ENCODE data around the gene CDC27. TPM values are rescaled to one million over a fixed set of nuclear protein-coding genes. Genes with fewer than 3 reads are reported as not detected.
"Not testable (repeated sequence)": the region's sequence is repeated elsewhere in the genome, so short reads cannot be mapped to it uniquely, and the experiment has no call there.

Gene CDC27
- total and polyA plus RNA-seq, 2 of the 4 experiments (the other 2 are of a cell fraction): 47.7 to 190 TPM

DNA sequence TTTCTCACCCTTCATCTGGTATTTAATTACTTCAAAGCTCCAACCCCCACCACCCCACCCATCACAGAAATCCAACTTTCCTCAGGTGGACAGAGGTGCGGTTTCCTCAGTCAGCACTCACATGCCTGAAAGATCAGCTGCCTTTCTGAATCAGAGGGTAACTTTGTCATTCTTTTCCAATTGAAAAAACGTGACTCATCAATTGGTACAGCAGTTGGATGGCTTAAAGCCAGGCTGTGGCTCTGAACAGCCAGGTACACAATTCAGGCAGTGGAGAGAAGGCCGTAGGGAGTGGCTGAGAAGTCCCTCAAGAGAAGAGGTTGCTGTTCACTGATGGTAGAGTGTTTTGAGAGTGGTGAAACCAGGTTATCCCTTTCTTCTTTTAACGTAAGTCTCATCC, 118.8 kb downstream of the CDC27 start:
- H3K4me3 ChIP-seq (ENCODE audit: insufficient read depth, low read depth, low read length); H2BK15ac ChIP-seq (ENCODE audit: low read depth, low read length); ATAC-seq (ENCODE audit: low read depth); H3K23ac ChIP-seq (ENCODE audit: low read depth, low read length); H2AK9ac ChIP-seq (replicated peaks; ENCODE audit: low read depth, low read length, poor library complexity); H3K27ac ChIP-seq (ENCODE audit: insufficient read depth, low read length); H2AFZ ChIP-seq (replicated peaks; ENCODE audit: low read length, poor library complexity); H3K14ac ChIP-seq (replicated peaks; ENCODE audit: low read depth, low read length); H3K36me3 ChIP-seq (ENCODE audit: control insufficient read depth, insufficient read depth, low read length); H4K20me1 ChIP-seq (ENCODE audit: insufficient read depth, low read length); H3K27me3 ChIP-seq (ENCODE audit: control insufficient read depth, insufficient read depth, low read length); H3K9me3 ChIP-seq (ENCODE audit: control insufficient read depth, insufficient read depth, low read length); intact Hi-C loops (cut with micrococcal nuclease); H3K56ac ChIP-seq (ENCODE audit: extremely low read depth, insufficient read depth, low read length); H3K9me1 ChIP-seq (ENCODE audit: insufficient read depth, low read length); H3K4me2 ChIP-seq (ENCODE audit: low read depth, low read length); H2AK5ac ChIP-seq (ENCODE audit: low read depth, low read length); H3K9ac ChIP-seq (ENCODE audit: low read depth, low read length); BruUV-seq (replicated peaks); H3K4me1 ChIP-seq (ENCODE audit: control insufficient read depth, insufficient read depth, low read length); POLR2A ChIA-PET (ENCODE audit: unreplicated experiment); in situ Hi-C loops (cut with MboI; ENCODE audit: low sequenced_read_pairs); dilution Hi-C loops (cut with HindIII; ENCODE audit: low sequenced_read_pairs, unreplicated experiment); H3K4ac ChIP-seq (ENCODE audit: low read depth, low read length); H3K18ac ChIP-seq (ENCODE audit: low read depth, low read length); H4K5ac ChIP-seq (ENCODE audit: low read depth, low read length); H4K91ac ChIP-seq (ENCODE audit: insufficient read depth, low read depth, low read length); H2BK5ac ChIP-seq (ENCODE audit: low read depth, low read length, poor library complexity, severe bottlenecking); H2BK20ac ChIP-seq (ENCODE audit: low read depth, low read length); H2BK120ac ChIP-seq (ENCODE audit: low read depth, low read length); CTCF ChIA-PET; H4K8ac ChIP-seq (ENCODE audit: low read depth in 2 of 2, low read length in 2 of 2): not testable (repeated sequence)
- peak; percentile 52 for DNase-seq
- TF ChIP-seq, protein P1, sequence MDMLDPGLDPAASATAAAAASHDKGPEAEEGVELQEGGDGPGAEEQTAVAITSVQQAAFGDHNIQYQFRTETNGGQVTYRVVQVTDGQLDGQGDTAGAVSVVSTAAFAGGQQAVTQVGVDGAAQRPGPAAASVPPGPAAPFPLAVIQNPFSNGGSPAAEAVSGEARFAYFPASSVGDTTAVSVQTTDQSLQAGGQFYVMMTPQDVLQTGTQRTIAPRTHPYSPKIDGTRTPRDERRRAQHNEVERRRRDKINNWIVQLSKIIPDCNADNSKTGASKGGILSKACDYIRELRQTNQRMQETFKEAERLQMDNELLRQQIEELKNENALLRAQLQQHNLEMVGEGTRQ (IDR thresholded peaks at IDR 0.05; ENCODE audit: low read depth, low read length): peak; percentile 36; the same call in 1 of the 2 replicates
- TF ChIP-seq NFE2L2 (IDR thresholded peaks at IDR 0.05; ENCODE audit: low read depth, low read length): peak; percentile 14; the same call in 1 of the 2 replicates
- WGBS, 2 experiments (ENCODE audit: extremely low coverage in 2 of 2, insufficient read length in 1 of 2): 71% methylated on average over 1 of the region's 4 CpGs; no CpG with 5 or more reads in 1 of the 2 experiments
- peaks cover 8 to 41% of the 10 kb centered on the region in 2 experiments for H3K79me1 ChIP-seq (ENCODE audit: low read depth in 1 of 2, low read length in 2 of 2)

Other genes with a start within 250 kb of the CDC27 start
- gene RPRML, start 210.0 kb downstream of the CDC27 start, total RNA-seq (2012; rRNA removed): not detected in 2 replicates
- not detected in 2 replicates for gene RPRML, start 210.0 kb downstream of the CDC27 start, polyA plus RNA-seq (2012; rRNA removed)
- 0.28 TPM in 1 of 2 replicates, not detected in the other for gene MYL4, start 20.1 kb upstream of the CDC27 start, total RNA-seq (2012; rRNA removed)
- gene MYL4, start 20.1 kb upstream of the CDC27 start, polyA plus RNA-seq (2012; rRNA removed): 0.20 TPM in 1 of 2 replicates, not detected in the other
- 14.4 and 17.6 TPM in 2 replicates for gene ITGB3, start 64.5 kb upstream of the CDC27 start, total RNA-seq (2012; rRNA removed)
- gene ITGB3, start 64.5 kb upstream of the CDC27 start, polyA plus RNA-seq (2012; rRNA removed): 9.0 and 9.8 TPM in 2 replicates
- 1.1 and 1.4 TPM in 2 replicates for gene EFCAB13, start 134.7 kb upstream of the CDC27 start, total RNA-seq (2012; rRNA removed)
- 0.22 and 0.77 TPM in 2 replicates for gene EFCAB13, start 134.7 kb upstream of the CDC27 start, polyA plus RNA-seq (2012; rRNA removed)